Measurements from ENCODE around the gene PRKCH.

GRCh38 chr14:61326146-61326545 lies 4.8 kb downstream of the PRKCH start:
- TF ChIP-seq CTCF (IDR thresholded peaks at IDR 0.05; ENCODE audit: insufficient read depth, low read length) (no peak), REST (IDR thresholded peaks at IDR 0.05; ENCODE audit: insufficient replicate concordance, low read depth) (no peak)
